Activated T-helper 2 cell treated with anti-CD3 and anti-CD28 coated beads, Interferon-gamma antibody, Interleukin-2, Interleukin-4, amounts not matched to agents 10 μg/mL and 5 μg/mL and 100 μg/mL, durations not matched to agents 14 hours and 24 hours and 36 hours (primary cell): ENCODE data around the gene MINDY4. TPM values are rescaled to one million over a fixed set of nuclear protein-coding genes. Genes with fewer than 3 reads are reported as not detected.

ENCODE experiments used
- DNase-seq: peaks from one replicate; pipeline ENCODE4 v3.0.0; 2021; ENCODE audit warnings: low spot score
- H3K27ac Mint-ChIP-seq: one replicate; pipeline ENCODE4 v1.8.0; 2021; ENCODE audit warnings: mixed read lengths
- H3K27me3 Mint-ChIP-seq: one replicate; pipeline ENCODE4 v1.8.0; 2021; ENCODE audit warnings: low read depth, mixed read lengths
- H3K36me3 Mint-ChIP-seq: one replicate; pipeline ENCODE4 v1.8.0; 2021; ENCODE audit warnings: low read depth, mixed read lengths
- H3K4me1 Mint-ChIP-seq: one replicate; pipeline ENCODE4 v1.8.0; 2021; ENCODE audit warnings: low read depth, mixed read lengths
- H3K4me3 Mint-ChIP-seq: one replicate; pipeline ENCODE4 v1.8.0; 2021; ENCODE audit warnings: low read depth, mild to moderate bottlenecking, moderate library complexity, mixed read lengths
- H3K9me3 Mint-ChIP-seq: one replicate; pipeline ENCODE4 v1.8.0; 2021; ENCODE audit warnings: mixed read lengths
- intact Hi-C: fragments of 100-400 bp; cut with micrococcal nuclease; formaldehyde crosslinking; loops from one replicate; pipeline ENCODE4 v1.15.1; 2023
- total RNA-seq: library from RNA; stranded (reverse); gene quantifications from 2 replicates; pipeline ENCODE4 v1.2.3, GENCODE V29; 2022

The MINDY4 gene
- total RNA-seq, 1 donor from 2014 or later = 1.3 TPM

GRCh38 chr7:30915751-30916150, 144.5 kb downstream of the MINDY4 start:
- Mint-ChIP-seq H3K27me3 (no peaks in the 10 kb centered on the region), H3K27ac (no peak overlapping the region), H3K36me3 (no peaks in the 10 kb centered on the region), H3K9me3 (no peaks in the 10 kb centered on the region), H3K4me1 (no peaks in the 10 kb centered on the region), H3K4me3 (no peak overlapping the region)
- DNase-seq = no peak
- intact Hi-C loops = no loop called here

DNA sequence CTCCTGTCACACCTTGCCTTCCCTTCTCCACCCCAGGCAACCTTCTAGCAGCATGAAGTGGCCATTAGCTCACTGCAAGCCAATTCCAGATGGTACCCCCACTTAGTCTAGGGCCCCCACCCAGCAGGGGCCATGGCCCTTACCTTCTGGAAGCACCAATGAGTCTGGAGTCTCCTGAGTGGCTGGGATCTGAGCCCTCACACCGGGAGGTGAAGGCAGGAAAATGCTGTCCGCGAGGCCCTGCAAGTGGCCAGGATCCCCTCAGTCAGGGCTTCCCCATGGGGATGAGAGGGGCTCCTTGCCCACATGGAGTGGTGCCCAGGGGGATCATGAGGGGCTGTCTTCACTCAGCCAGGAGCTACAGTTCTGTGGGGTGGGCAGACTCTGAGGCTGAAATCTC, 145.0 kb downstream of the MINDY4 start:
- Mint-ChIP-seq H3K9me3 (no peaks in the 10 kb centered on the region), H3K4me3 (no peak overlapping the region), H3K27me3 (no peaks in the 10 kb centered on the region), H3K4me1 (no peaks in the 10 kb centered on the region), H3K36me3 (no peaks in the 10 kb centered on the region), H3K27ac (no peak overlapping the region)
- no peak for DNase-seq
- intact Hi-C loops = no loop called here

GRCh38 chr7:30916767-30917166, 145.6 kb downstream of the MINDY4 start:
- Mint-ChIP-seq H3K9me3 (no peaks in the 10 kb centered on the region), H3K27me3 (no peaks in the 10 kb centered on the region)

GRCh38 chr7:30917216-30917893, 146.1 kb downstream of the MINDY4 start:
- no peaks in the 10 kb centered on the region for H3K27me3 Mint-ChIP-seq
- H3K36me3 Mint-ChIP-seq = no peaks in the 10 kb centered on the region
- no peak overlapping the region for H3K27ac Mint-ChIP-seq
- no peak for DNase-seq
- H3K9me3 Mint-ChIP-seq = no peaks in the 10 kb centered on the region
- H3K4me1 Mint-ChIP-seq = no peaks in the 10 kb centered on the region
- intact Hi-C loops = no loop called here
- no peak overlapping the region for H3K4me3 Mint-ChIP-seq

More at GRCh38 chr7:30916767-30917166, 145.6 kb downstream of the MINDY4 start:
- H3K27ac Mint-ChIP-seq = no peak overlapping the region
- no peak for DNase-seq
- H3K36me3 Mint-ChIP-seq = no peaks in the 10 kb centered on the region
- no peaks in the 10 kb centered on the region for H3K4me1 Mint-ChIP-seq
- intact Hi-C loops = no loop called here
- no peak overlapping the region for H3K4me3 Mint-ChIP-seq

GRCh38 chr7:30918676-30919075, 147.5 kb downstream of the MINDY4 start:
- intact Hi-C loops = no loop called here
- H3K4me1 Mint-ChIP-seq = no peaks in the 10 kb centered on the region
- no peaks in the 10 kb centered on the region for H3K9me3 Mint-ChIP-seq
- no peak for DNase-seq
- no peaks in the 10 kb centered on the region for H3K27me3 Mint-ChIP-seq
- no peak overlapping the region for H3K4me3 Mint-ChIP-seq
- no peak overlapping the region for H3K27ac Mint-ChIP-seq
- H3K36me3 Mint-ChIP-seq = no peaks in the 10 kb centered on the region

DNA sequence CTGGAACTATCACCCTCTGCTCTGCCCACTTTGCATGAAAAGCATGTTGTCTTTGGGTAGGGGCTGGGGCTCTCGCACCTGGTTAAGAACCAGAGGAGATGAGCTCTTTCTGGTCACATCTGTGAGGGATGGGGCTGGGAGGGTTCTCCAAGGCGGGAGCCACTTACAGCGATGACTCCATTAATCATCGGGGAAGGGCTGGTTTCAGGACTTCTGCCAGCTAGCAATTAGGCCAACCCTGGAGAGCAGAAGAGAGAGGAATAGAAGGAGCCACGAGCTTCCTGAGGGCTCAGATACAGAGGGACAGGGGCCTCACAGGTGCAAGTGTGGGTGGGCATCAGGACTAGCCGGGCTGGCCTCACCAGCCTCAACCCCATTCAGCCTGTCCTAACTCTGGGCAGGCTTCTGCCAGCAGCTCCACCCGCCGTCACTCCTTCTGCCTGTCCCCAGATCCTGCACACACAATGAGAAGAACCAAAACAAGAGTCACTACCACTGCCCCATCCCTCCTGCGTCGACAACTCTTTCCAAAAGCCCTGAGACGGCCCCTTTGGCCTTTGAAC, 148.9 kb downstream of the MINDY4 start:
- Mint-ChIP-seq H3K9me3 (no peaks in the 10 kb centered on the region), H3K4me3 (no peak overlapping the region), H3K27ac (no peak overlapping the region), H3K36me3 (no peaks in the 10 kb centered on the region), H3K4me1 (no peaks in the 10 kb centered on the region), H3K27me3 (no peaks in the 10 kb centered on the region)
- intact Hi-C loops = no loop called here
- no peak for DNase-seq

- Mint-ChIP-seq H3K27me3 (no peaks in the 10 kb centered on the region), H3K4me1 (no peaks in the 10 kb centered on the region), H3K36me3 (no peaks in the 10 kb centered on the region), H3K27ac (no peak overlapping the region), H3K4me3 (no peak overlapping the region), H3K9me3 (no peaks in the 10 kb centered on the region)
- no peak for DNase-seq
- intact Hi-C loops = no loop called here
Observed at GRCh38 chr7:30920584-30921539, 149.6 kb downstream of the MINDY4 start.

GRCh38 chr7:30921540-30922401, 150.6 kb downstream of the MINDY4 start:
- H3K9me3 Mint-ChIP-seq = no peaks in the 10 kb centered on the region
- no peak overlapping the region for H3K27ac Mint-ChIP-seq
- H3K36me3 Mint-ChIP-seq = no peaks in the 10 kb centered on the region
- intact Hi-C loops = no loop called here
- no peak for DNase-seq
- H3K4me1 Mint-ChIP-seq = no peaks in the 10 kb centered on the region
- no peaks in the 10 kb centered on the region for H3K27me3 Mint-ChIP-seq
- no peak overlapping the region for H3K4me3 Mint-ChIP-seq

DNA sequence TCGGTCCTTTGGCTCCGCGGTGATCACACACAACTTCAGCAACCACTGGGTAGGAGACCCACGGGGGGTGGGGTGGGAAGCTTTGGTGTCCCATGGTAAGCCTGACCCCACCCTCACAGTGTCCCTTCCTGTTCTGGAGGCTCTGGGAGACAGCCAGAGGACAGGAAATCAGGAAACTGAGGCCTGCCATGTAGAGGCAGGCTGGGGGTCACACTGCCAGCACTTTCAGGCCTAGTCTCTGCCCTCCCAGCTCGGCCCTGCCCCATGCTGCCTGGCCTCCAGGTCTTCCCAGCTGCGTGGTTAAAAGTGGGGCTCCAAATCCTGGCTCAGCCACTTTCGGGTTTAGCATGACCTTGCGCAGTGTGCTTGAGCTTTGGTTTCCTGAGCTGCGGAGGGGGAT, 151.4 kb downstream of the MINDY4 start:
- H3K27me3 Mint-ChIP-seq = no peaks in the 10 kb centered on the region
- H3K4me3 Mint-ChIP-seq = no peak overlapping the region
- no peaks in the 10 kb centered on the region for H3K36me3 Mint-ChIP-seq
- H3K4me1 Mint-ChIP-seq = no peaks in the 10 kb centered on the region
- intact Hi-C loops = no loop called here
- no peaks in the 10 kb centered on the region for H3K9me3 Mint-ChIP-seq
- no peak for DNase-seq
- H3K27ac Mint-ChIP-seq = no peak overlapping the region

GRCh38 chr7:30923009-30923773, 152.0 kb downstream of the MINDY4 start:
- DNase-seq = no peak
- Mint-ChIP-seq H3K27me3 (no peaks in the 10 kb centered on the region), H3K27ac (no peak overlapping the region), H3K36me3 (no peaks in the 10 kb centered on the region), H3K4me1 (no peaks in the 10 kb centered on the region), H3K4me3 (no peak overlapping the region), H3K9me3 (no peaks in the 10 kb centered on the region)
- intact Hi-C loops = no loop called here

GRCh38 chr7:30923774-30924413, 152.7 kb downstream of the MINDY4 start:
- intact Hi-C loops = no loop called here
- no peaks in the 10 kb centered on the region for H3K4me1 Mint-ChIP-seq

More at GRCh38 chr7:30923774-30924413, 152.7 kb downstream of the MINDY4 start:
- DNase-seq = no peak
- Mint-ChIP-seq H3K4me3 (no peak overlapping the region), H3K9me3 (no peaks in the 10 kb centered on the region), H3K27me3 (no peaks in the 10 kb centered on the region), H3K36me3 (no peaks in the 10 kb centered on the region), H3K27ac (no peak overlapping the region)
